SU-DHL-6 (cell line): ENCODE data around the gene FHOD3.

ENCODE experiments used
- H2AFZ ChIP-seq: fragments of 200-600 bp; sonication (generic); 2 replicates; pipeline ENCODE4 v1.6.1; 2014; ENCODE audit warnings: low read depth, mild to moderate bottlenecking, moderate library complexity, mixed read lengths, antibody characterized with exemption, low read length; ENCODE audit not compliant: severe bottlenecking
- H3F3A ChIP-seq: fragments of 200-600 bp; shearing (Covaris generic); 2 replicates; pipeline ENCODE4 v1.6.0; 2016; ENCODE audit warnings: antibody characterized with exemption, mild to moderate bottlenecking; ENCODE audit not compliant: insufficient read depth
- H3K27ac ChIP-seq: fragments of 200-600 bp; sonication (generic); 2 replicates; pipeline ENCODE4 v1.5.1; 2016; ENCODE audit warnings: low read depth, mild to moderate bottlenecking, low read length, moderate library complexity, mixed read lengths
- H3K27me3 ChIP-seq: fragments of 200-600 bp; sonication (generic), shearing (Covaris generic); 2 replicates; pipeline ENCODE4 v1.6.0; 2014; ENCODE audit warnings: mild to moderate bottlenecking, low read length
- H3K36me3 ChIP-seq: fragments of 200-600 bp; sonication (generic); 2 replicates; pipeline ENCODE4 v1.6.1; 2014; ENCODE audit warnings: mild to moderate bottlenecking, low read length, mixed read lengths
- H3K4me2 ChIP-seq: fragments of 300-600, 200-600 bp; shearing (Covaris generic), sonication (generic); 2 replicates; pipeline ENCODE4 v1.6.0; 2014; ENCODE audit warnings: low read length, low read depth, mild to moderate bottlenecking; ENCODE audit not compliant: poor library complexity, severe bottlenecking
- H3K4me3 ChIP-seq: fragments of 200-600 bp; sonication (generic); 2 replicates; pipeline ENCODE4 v1.5.1; 2014; ENCODE audit warnings: antibody characterized with exemption, low read length, mild to moderate bottlenecking, mixed read lengths; ENCODE audit not compliant: insufficient read depth, poor library complexity, severe bottlenecking
- H3K79me2 ChIP-seq: fragments of 200-600 bp; sonication (generic); 2 replicates; pipeline ENCODE4 v1.6.1; 2014; ENCODE audit warnings: mild to moderate bottlenecking, low read length, moderate library complexity; ENCODE audit not compliant: insufficient read depth
- H3K9ac ChIP-seq: fragments of 200-600 bp; sonication (generic); 2 replicates; pipeline ENCODE4 v1.7.0; 2014; ENCODE audit warnings: mild to moderate bottlenecking, low read length
- H3K9me2 ChIP-seq: fragments of 200-600 bp; sonication (generic); replicated peaks from 2 replicates; pipeline ENCODE4 v1.6.1; 2014; ENCODE audit warnings: low read length; ENCODE audit not compliant: insufficient read depth
- H3K9me3 ChIP-seq: fragments of 200-600 bp; sonication (generic); 2 replicates; pipeline ENCODE4 v1.6.1; 2014; ENCODE audit warnings: low read length, mixed read lengths; ENCODE audit not compliant: insufficient read depth
- H4K20me1 ChIP-seq: fragments of 200-600 bp; sonication (generic); 2 replicates; pipeline ENCODE4 v1.6.1; 2014; ENCODE audit warnings: low read depth, mild to moderate bottlenecking, antibody characterized with exemption, low read length, moderate library complexity, mixed read lengths
- EZH2phosphoT487 ChIP-seq: fragments of 200-600 bp; sonication (generic), shearing (Covaris generic); conservative IDR thresholded peaks from 2 replicates; pipeline ENCODE4 v1.6.1; 2018; ENCODE audit warnings: mild to moderate bottlenecking, antibody characterized with exemption, low read length, moderate library complexity, mixed read lengths
- TF ChIP-seq, protein P1 (sequence below): fragments of 200-600 bp; sonication (generic); IDR thresholded peaks from one replicate; pipeline ENCODE4 v1.5.1; 2017; ENCODE audit warnings: antibody characterized with exemption, mild to moderate bottlenecking, low read length, moderate library complexity; ENCODE audit not compliant: insufficient read depth, poor library complexity, severe bottlenecking

Gene FHOD3

DNA sequence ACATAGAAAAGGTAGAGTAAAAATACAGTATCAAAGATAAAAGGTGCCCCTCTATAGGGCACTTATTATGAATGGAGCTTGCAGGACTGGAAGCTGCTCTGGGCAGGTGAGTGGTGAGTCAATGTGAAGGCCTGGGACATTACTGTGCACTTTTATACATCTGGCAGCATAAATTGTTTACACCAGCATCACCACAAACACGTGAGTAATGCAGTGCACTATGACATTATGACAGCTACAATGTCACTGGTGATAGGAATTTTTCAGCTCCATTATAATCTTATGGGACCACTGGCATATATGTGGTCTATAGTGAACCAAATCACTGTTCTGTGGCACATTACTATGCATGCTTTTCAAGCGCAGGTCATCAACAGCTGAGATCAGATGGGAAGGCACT, 483.2 kb downstream of the FHOD3 start:
- H3K79me2 ChIP-seq = no peaks in the 10 kb centered on the region
- H3K9me3 ChIP-seq = no peaks in the 10 kb centered on the region
- TF ChIP-seq EZH2phosphoT487 = no peak
- TF ChIP-seq, protein P1, sequence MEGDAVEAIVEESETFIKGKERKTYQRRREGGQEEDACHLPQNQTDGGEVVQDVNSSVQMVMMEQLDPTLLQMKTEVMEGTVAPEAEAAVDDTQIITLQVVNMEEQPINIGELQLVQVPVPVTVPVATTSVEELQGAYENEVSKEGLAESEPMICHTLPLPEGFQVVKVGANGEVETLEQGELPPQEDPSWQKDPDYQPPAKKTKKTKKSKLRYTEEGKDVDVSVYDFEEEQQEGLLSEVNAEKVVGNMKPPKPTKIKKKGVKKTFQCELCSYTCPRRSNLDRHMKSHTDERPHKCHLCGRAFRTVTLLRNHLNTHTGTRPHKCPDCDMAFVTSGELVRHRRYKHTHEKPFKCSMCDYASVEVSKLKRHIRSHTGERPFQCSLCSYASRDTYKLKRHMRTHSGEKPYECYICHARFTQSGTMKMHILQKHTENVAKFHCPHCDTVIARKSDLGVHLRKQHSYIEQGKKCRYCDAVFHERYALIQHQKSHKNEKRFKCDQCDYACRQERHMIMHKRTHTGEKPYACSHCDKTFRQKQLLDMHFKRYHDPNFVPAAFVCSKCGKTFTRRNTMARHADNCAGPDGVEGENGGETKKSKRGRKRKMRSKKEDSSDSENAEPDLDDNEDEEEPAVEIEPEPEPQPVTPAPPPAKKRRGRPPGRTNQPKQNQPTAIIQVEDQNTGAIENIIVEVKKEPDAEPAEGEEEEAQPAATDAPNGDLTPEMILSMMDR = no peak
- no peak overlapping the region for H3K9ac ChIP-seq
- H3K36me3 ChIP-seq = no peaks in the 10 kb centered on the region
- H4K20me1 ChIP-seq = no peaks in the 10 kb centered on the region
- no peaks in the 10 kb centered on the region for H3F3A ChIP-seq
- no peak overlapping the region for H3K4me3 ChIP-seq
- no peak overlapping the region for H3K27ac ChIP-seq
- H2AFZ ChIP-seq = no peak overlapping the region
- H3K9me2 ChIP-seq = no peaks in the 10 kb centered on the region
- no peaks in the 10 kb centered on the region for H3K27me3 ChIP-seq
- no peak overlapping the region for H3K4me2 ChIP-seq

DNA sequence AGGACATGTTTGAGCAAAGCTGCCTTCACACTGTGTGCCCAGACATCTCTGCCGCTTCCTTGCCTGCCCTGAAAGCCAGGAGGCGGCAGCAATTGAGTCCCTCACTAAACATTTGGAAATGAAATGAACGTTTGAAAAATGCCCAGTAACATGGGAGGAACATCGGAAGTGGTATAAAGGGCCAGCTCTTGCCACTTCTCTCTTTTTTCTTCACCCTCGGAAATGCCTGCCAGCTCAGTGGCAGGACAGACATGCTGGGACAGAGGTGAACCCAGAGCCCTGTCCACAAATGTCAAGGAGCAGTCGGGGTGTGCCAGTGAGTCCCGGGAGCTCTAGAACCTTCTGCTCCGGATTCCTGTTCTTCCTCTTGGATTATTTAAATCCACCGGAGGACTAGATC, 485.2 kb downstream of the FHOD3 start:
- Histone ChIP-seq H2AFZ (no peak overlapping the region), H3F3A (no peaks in the 10 kb centered on the region), H3K27me3 (no peaks in the 10 kb centered on the region), H3K79me2 (no peaks in the 10 kb centered on the region), H3K9ac (no peak overlapping the region), H3K4me2 (no peak overlapping the region), H3K36me3 (no peaks in the 10 kb centered on the region), H3K4me3 (no peak overlapping the region), H3K9me2 (no peaks in the 10 kb centered on the region), H4K20me1 (no peaks in the 10 kb centered on the region), H3K27ac (no peak overlapping the region), H3K9me3 (no peaks in the 10 kb centered on the region)
- no peak for TF ChIP-seq EZH2phosphoT487
- TF ChIP-seq, protein P1 = no peak

DNA sequence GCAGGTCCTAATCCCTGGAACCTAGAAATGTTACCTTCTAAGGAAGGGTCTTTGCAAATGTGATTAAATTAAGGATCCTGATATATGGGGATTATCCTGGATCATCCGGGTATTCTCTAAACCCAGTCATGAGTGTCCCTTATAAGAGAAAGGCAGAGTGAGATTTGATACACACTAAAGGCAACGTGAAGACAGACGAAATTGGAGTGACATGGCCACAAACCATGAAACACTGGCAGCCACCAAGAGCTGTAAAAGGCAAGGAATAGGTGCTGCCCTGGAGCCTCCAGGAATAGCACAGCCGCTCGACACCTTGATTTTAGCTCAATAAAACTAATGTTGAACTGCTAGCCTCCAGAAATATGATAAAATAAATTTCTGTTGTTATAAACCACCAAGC, 486.3 kb downstream of the FHOD3 start:
- Histone ChIP-seq H3K4me3 (no peak overlapping the region), H3K27ac (no peak overlapping the region), H3K4me2 (no peak overlapping the region), H3K9me2 (no peaks in the 10 kb centered on the region), H3K9ac (no peak overlapping the region), H4K20me1 (no peaks in the 10 kb centered on the region), H3K27me3 (no peaks in the 10 kb centered on the region), H3F3A (no peaks in the 10 kb centered on the region), H2AFZ (no peak overlapping the region), H3K9me3 (no peaks in the 10 kb centered on the region), H3K36me3 (no peaks in the 10 kb centered on the region), H3K79me2 (no peaks in the 10 kb centered on the region)
- TF ChIP-seq, protein P1 = no peak
- TF ChIP-seq EZH2phosphoT487 = no peak
